ENCODE measurements around the gene ALPL. TPM values are rescaled to one million over a fixed set of nuclear protein-coding genes. Genes with fewer than 3 reads are reported as not detected.

ALPL gene
- total RNA-seq, 1 experiment from 2014 or later = 84.8 TPM

GRCh38 chr1:21574466-21575151 lies 65.4 kb downstream of the ALPL start:
- no peaks in the 10 kb centered on the region for H3K27me3 ChIP-seq (ENCODE audit: insufficient read depth, low read length)
- peaks cover 2 to 7% (median 6%) of the 10 kb centered on the region in 3 experiments; a peak in 3 of 7 replicates for H3K36me3 Mint-ChIP-seq (ENCODE audit: insufficient read depth in 1 of 3, low read depth in 3 of 3)

More at GRCh38 chr1:21574466-21575151, 65.4 kb downstream of the ALPL start:
- WGBS (ENCODE audit: extremely low coverage, insufficient read length, low lambda C conversion rate) = no CpG with 5 or more reads among the region's 31 CpGs
- H4K20me1 ChIP-seq (ENCODE audit: control insufficient read depth, insufficient read depth, insufficient read length) = no peaks in the 10 kb centered on the region
- H2AK5ac ChIP-seq (ENCODE audit: insufficient read length, low read length) = no peak overlapping the region
- H3K23ac ChIP-seq (ENCODE audit: insufficient read length, low read depth, low read length) = no peak overlapping the region
- H2AFZ ChIP-seq (ENCODE audit: low read length) = no peak overlapping the region
- no peak overlapping the region for H4K5ac ChIP-seq (ENCODE audit: insufficient read length, low read depth, low read length)
- H4K8ac ChIP-seq (replicated peaks; ENCODE audit: insufficient read length, low read depth, low read length) = no peak overlapping the region
- peak overlapping the region in 1 of 2 experiments; percentile 38; a peak in 1 of 5 replicates for H3K4me3 Mint-ChIP-seq
- peaks cover 2% of the 10 kb centered on the region; the same call in 1 of the 2 replicates for H3K4me1 ChIP-seq (ENCODE audit: insufficient read depth, low read length)
- no peaks in the 10 kb centered on the region for H3K79me2 ChIP-seq (ENCODE audit: insufficient read depth, low read length)
- peaks cover 17 to 24% of the 10 kb centered on the region in 2 experiments for H3K4me1 Mint-ChIP-seq
- H3K56ac ChIP-seq (ENCODE audit: insufficient read length, low read depth, low read length) = no peak overlapping the region
- no peak overlapping the region for H3K4me2 ChIP-seq (ENCODE audit: insufficient read depth, insufficient read length, low read length)
- H3K27ac Mint-ChIP-seq = peak overlapping the region; percentile 79 to 94 (median 93); a peak in 5 of 7 replicates
- H2BK12ac ChIP-seq (ENCODE audit: insufficient read length, low read depth, low read length) = no peak overlapping the region
- peaks cover 2% of the 10 kb centered on the region for H3K23me2 ChIP-seq (ENCODE audit: insufficient read length, low read depth, low read length, poor library complexity, severe bottlenecking)
- no peak overlapping the region for H3K4ac ChIP-seq (ENCODE audit: low read depth, low read length)
- H3K9me3 Mint-ChIP-seq = no peaks in the 10 kb centered on the region
- H2BK5ac ChIP-seq (ENCODE audit: insufficient read length, low read length) = no peak overlapping the region
- H3T11ph ChIP-seq (ENCODE audit: low read length) = no peak overlapping the region
- no peaks in the 10 kb centered on the region for H3K9me3 ChIP-seq (ENCODE audit: control insufficient read depth, low read depth, low read length)
- H4K91ac ChIP-seq (ENCODE audit: insufficient read length, low read depth, low read length) = no peak overlapping the region
- no peak overlapping the region for H3K9ac ChIP-seq (ENCODE audit: extremely low read depth, insufficient read length, low read length)
- H2BK15ac ChIP-seq (ENCODE audit: low read depth, low read length) = no peak overlapping the region
- no peak overlapping the region for H3K27ac ChIP-seq (ENCODE audit: insufficient read length, low read depth, low read length)
- H3K79me1 ChIP-seq (ENCODE audit: insufficient read depth, low read depth, low read length, poor library complexity, severe bottlenecking) = no peaks in the 10 kb centered on the region
- H3K18ac ChIP-seq (ENCODE audit: insufficient read length, low read depth, low read length) = no peak overlapping the region
- DNase-seq = peak; percentile 85
- H3K27me3 Mint-ChIP-seq (ENCODE audit: low read depth) = peaks cover 2% of the 10 kb centered on the region
- H2BK120ac ChIP-seq (ENCODE audit: low read depth, low read length, poor library complexity, severe bottlenecking) = no peak overlapping the region
- H2BK20ac ChIP-seq (ENCODE audit: low read depth, low read length, poor library complexity, severe bottlenecking) = no peak overlapping the region
- no peak; the same call in 2 of the 3 replicates for TF ChIP-seq CTCF (conservative IDR thresholded peaks at IDR 0.05)
- H3K14ac ChIP-seq (ENCODE audit: insufficient read depth, low read length) = no peak overlapping the region; the same call in 1 of the 2 replicates
